GM18520 (cell line): ENCODE measurements around the gene MCRIP2.
"Not testable (repeated sequence)": the region's sequence is repeated elsewhere in the genome, so short reads cannot be mapped to it uniquely, and the experiment has no call there.

Experiments
- ATAC-seq: cut with Tn5 transposase; IDR thresholded peaks from one replicate; pipeline ENCODE4 v1.9.1; 2021; ENCODE audit not compliant: unreplicated experiment

MCRIP2 gene, protein sequence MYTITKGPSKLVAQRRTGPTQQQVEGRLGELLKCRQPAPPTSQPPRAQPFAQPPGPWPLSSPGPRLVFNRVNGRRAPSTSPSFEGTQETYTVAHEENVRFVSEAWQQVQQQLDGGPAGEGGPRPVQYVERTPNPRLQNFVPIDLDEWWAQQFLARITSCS

DNA sequence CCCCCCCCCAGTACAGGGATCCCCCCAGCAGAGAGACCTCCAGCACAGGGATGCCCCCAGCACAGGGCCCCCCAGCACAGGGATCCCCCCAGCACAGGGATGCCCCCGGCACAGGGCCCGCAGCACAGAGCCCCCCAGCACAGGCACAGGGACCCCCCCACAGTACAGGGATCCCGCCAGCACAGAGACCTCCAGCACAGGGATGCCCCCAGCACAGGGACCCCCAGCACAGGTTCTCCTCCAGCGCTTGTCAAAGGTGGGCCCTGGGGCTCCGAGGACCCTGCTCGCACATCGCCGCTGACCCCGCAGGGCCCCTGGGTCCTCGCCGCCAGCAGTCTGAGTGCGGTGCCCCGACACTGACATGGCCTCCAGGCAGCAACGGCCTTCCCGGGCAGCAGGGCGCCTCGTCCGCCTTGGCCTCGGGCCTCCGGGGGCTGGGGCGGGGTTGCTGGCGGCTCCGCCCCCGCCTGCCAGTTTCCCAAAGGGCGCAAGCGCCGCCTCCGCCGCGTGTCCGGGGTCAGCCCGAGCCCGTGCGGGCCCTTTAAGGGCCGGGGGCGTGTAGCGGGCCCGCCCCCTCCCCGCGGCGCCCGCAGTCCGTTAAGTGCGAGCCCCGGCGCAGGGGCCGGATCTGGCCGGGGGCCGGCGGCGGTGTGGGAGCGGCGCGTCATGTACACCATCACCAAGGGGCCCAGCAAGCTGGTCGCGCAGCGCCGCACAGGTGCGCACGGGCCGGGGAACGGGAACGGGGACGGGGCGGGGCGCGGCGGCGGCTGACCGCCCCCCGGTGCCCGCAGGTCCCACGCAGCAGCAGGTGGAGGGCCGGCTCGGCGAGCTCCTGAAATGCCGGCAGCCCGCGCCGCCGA is at the start of gene MCRIP2:
Gene MCRIP2, plus strand, starts transcription at position 503 of the 863 bp plus-strand sequence. Its CDS starts 164 bp downstream, at position 667.
- no peak for ATAC-seq

GRCh38 chr16:591892-592517 is 49.6 kb upstream of the MCRIP2 start:
- ATAC-seq = no peak

- no peak for ATAC-seq
Measured at GRCh38 chr16:592518-593306, 48.9 kb upstream of the MCRIP2 start.

GRCh38 chr16:593406-593805 is 48.2 kb upstream of the MCRIP2 start:
- no peak for ATAC-seq

DNA sequence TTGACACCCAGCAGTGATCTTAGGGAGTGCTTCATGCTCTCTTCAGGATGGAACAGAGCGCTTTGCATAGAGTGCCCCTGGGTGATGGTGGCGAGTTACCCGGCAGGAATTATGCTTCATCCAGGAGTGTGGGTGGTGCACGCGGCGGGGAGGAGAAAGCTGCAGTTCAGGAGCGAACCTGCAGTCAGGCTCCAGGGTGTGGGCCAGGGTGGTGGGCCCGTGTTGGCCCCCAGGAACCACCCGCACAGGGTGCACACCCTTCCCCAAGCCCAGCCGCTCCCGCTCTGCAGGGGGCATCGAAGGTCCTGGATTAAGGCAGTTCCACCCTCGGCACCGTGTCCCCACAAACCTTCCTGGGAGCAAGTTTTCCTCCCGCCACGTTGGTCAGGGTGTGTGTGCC is 47.8 kb upstream of the MCRIP2 start:
- no peak for ATAC-seq

- no peak for ATAC-seq
Measured at GRCh38 chr16:595094-595528, 46.5 kb upstream of the MCRIP2 start.

GRCh38 chr16:595942-596735 is 45.5 kb upstream of the MCRIP2 start:
- no peak for ATAC-seq

- no peak for ATAC-seq
Measured at GRCh38 chr16:596736-597060, 44.9 kb upstream of the MCRIP2 start.

GRCh38 chr16:597655-598054 is 44.0 kb upstream of the MCRIP2 start:
- not testable (repeated sequence) for ATAC-seq

- no peak for ATAC-seq
Measured at GRCh38 chr16:598823-599739, 42.5 kb upstream of the MCRIP2 start.

DNA sequence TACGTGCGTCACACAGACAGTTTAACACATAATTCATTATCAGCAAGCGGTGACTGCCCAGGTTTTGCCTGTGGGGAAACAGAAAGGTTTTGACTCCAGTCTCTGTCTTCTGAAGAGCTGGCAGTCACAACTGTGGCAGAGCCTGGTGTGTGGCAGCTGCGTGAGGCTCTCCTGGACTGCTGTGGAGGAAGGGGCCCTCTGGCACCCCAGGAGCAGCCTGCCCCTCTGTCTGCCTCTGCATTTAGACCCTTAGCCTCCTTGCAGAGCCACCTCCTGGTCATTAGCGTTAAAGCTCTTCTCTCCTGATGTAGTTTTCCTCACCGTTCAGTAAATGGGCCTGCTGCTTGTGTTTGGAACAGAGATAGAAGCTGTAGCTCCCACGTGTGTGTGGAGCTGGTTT is 40.8 kb upstream of the MCRIP2 start:
- no peak for ATAC-seq

DNA sequence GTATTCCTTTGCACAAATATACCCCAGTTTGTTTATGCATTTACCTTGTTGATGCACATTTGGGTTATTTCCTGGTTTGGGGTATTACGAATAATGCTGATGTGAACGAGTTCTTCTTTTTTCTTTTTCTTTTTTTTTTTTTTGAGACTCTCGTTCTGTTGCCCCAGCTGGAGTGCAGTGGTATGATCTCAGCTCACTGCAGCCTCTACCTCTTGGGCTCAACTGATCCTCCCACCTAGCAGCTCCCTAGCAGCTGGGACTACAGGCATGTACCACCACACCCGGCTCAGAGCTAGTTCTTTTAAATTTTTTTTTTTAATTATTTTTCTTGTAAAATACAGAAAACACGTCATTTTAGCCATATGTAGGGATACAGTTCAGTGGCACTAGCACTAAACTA is 37.7 kb upstream of the MCRIP2 start:
- no peak for ATAC-seq

- ATAC-seq = no peak
Measured at GRCh38 chr16:606656-607307, 34.8 kb upstream of the MCRIP2 start.

DNA sequence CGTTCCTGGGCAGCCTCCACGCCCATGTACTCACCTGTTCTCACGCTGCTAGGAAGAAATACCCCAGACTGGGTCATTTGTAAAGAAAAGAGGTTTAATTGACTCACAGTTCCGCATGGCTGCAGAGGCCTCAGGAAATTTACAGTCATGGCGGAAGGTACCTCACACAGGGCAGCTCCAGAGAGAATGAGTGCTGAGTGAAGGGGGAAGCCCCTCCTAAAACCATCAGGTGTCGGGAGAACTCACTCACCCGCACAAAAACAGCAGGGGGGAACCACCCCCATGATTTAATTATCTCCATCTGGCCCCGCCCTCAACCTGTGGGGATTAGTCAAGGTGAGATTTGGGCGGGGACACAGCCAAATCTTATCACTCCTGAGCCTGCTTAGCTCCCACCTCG is 33.6 kb upstream of the MCRIP2 start:
- ATAC-seq = no peak

DNA sequence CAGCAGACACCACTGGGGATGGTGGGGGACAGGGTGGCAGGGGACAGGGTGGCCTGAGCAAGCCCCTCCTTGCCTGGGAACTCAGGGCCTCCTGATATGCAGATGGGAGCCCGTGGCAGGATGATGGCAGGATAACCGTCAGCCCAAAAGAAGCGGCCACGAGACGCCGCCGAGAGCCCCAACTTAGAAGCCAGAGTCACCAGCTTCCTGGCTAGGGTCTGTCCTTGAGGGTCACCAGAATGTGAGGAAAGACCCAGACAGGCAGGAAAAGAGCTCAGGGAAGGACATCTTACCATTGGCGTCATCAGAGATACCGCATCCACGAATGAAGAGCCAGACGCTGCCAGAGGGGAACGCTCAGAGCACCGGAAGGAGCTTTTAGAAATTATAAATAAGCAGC is 32.3 kb upstream of the MCRIP2 start:
- no peak for ATAC-seq

GRCh38 chr16:609984-610383 is 31.6 kb upstream of the MCRIP2 start:
- ATAC-seq = no peak

- ATAC-seq = no peak
Measured at GRCh38 chr16:610513-611381, 30.9 kb upstream of the MCRIP2 start.

- ATAC-seq = no peak
Measured at GRCh38 chr16:615122-615521, 26.5 kb upstream of the MCRIP2 start.
